DND-41 (cell line): ENCODE results near the gene SMARCAD1.

Experiments used
- ATAC-seq: fragments of 200-7000 bp; cut with Tn5 transposase; 3 replicates; pipeline ENCODE4 v1.9.1; 2021; ENCODE audit warnings: low read depth; ENCODE audit not compliant: insufficient read depth
- DNase-seq: peaks from one replicate; pipeline ENCODE4 v3.0.0-alpha.2; 2020
- H2AFZ ChIP-seq: 2 replicates; pipeline ENCODE4 v1.6.0; 2012; ENCODE audit warnings: low read depth, low read length
- H3K27ac ChIP-seq: 2 replicates; pipeline ENCODE4 v1.5.1; 2012; ENCODE audit warnings: low read length, inconsistent platforms
- H3K27me3 ChIP-seq: fragments of 200-600 bp; sonication (generic); 2 replicates; pipeline ENCODE4 v1.6.0; 2012; ENCODE audit warnings: low read length, mild to moderate bottlenecking, inconsistent platforms; ENCODE audit not compliant: insufficient read depth, poor library complexity
- H3K36me3 ChIP-seq: 2 replicates; pipeline ENCODE4 v1.5.1; 2012; ENCODE audit warnings: low read length, inconsistent platforms; ENCODE audit not compliant: insufficient read depth
- H3K4me1 ChIP-seq: 2 replicates; pipeline ENCODE4 v1.5.1; 2012; ENCODE audit warnings: mild to moderate bottlenecking, low read length; ENCODE audit not compliant: insufficient read depth
- H3K4me2 ChIP-seq: 2 replicates; pipeline ENCODE4 v1.6.0; 2012; ENCODE audit warnings: mild to moderate bottlenecking, moderate library complexity, low read length, inconsistent platforms; ENCODE audit not compliant: insufficient read depth
- H3K4me3 ChIP-seq, 2 experiments: fragments of 200-600 bp in 1 of 2; shearing (Covaris generic) in 1 of 2; 2 replicates each; pipeline ENCODE4 v1.5.1; 2012 to 2016; ENCODE audit warnings: inconsistent platforms in 2 of 2, low read length in 2 of 2, mild to moderate bottlenecking in 2 of 2, low read depth in 1 of 2, moderate library complexity in 1 of 2
- H3K79me2 ChIP-seq: 2 replicates; pipeline ENCODE4 v1.6.0; 2012; ENCODE audit warnings: low read length, inconsistent platforms; ENCODE audit not compliant: insufficient read depth
- H3K9ac ChIP-seq: 2 replicates; pipeline ENCODE4 v1.6.0; 2012; ENCODE audit warnings: low read depth, mild to moderate bottlenecking, inconsistent platforms, low read length, moderate library complexity
- H3K9me3 ChIP-seq: 2 replicates; pipeline ENCODE4 v1.5.1; 2012; ENCODE audit warnings: low read length, moderate library complexity, mild to moderate bottlenecking, inconsistent platforms; ENCODE audit not compliant: insufficient read depth, severe bottlenecking
- H4K20me1 ChIP-seq: 2 replicates; pipeline ENCODE4 v1.6.0; 2012; ENCODE audit warnings: low read length; ENCODE audit not compliant: insufficient read depth
- CTCF ChIP-seq: IDR thresholded peaks from 2 replicates; pipeline ENCODE4 v1.5.1; 2012; ENCODE audit warnings: borderline replicate concordance, low read length, moderate library complexity, mild to moderate bottlenecking; ENCODE audit not compliant: poor library complexity, severe bottlenecking; ENCODE audit errors: extremely low read depth
- EZH2 ChIP-seq: IDR thresholded peaks from 3 replicates; pipeline ENCODE4 v1.6.1; 2012; ENCODE audit warnings: borderline replicate concordance, low read depth, mild to moderate bottlenecking, moderate library complexity, low read length, inconsistent platforms; ENCODE audit not compliant: severe bottlenecking

The SMARCAD1 gene

GRCh38 chr4:94325835-94326234 lies 118.2 kb downstream of the SMARCAD1 start:
- Histone ChIP-seq H2AFZ (no peak overlapping the region), H3K9ac (no peak overlapping the region), H3K4me2 (no peak overlapping the region), H3K36me3 (no peaks in the 10 kb centered on the region), H3K9me3 (peaks cover 23% of the 10 kb centered on the region), H3K27me3 (no peaks in the 10 kb centered on the region), H4K20me1 (no peaks in the 10 kb centered on the region), H3K4me3 (no peak overlapping the region), H3K27ac (no peak overlapping the region), H3K4me1 (no peaks in the 10 kb centered on the region), H3K79me2 (no peaks in the 10 kb centered on the region)
- DNase-seq = no peak
- ATAC-seq = no peak
- no peak for TF ChIP-seq CTCF
- no peak for TF ChIP-seq EZH2

- TF ChIP-seq EZH2 = no peak
- no peak for TF ChIP-seq CTCF
- ATAC-seq = no peak
These were observed 122.3 kb downstream of the SMARCAD1 start for GRCh38 chr4:94329933-94330332.

GRCh38 chr4:94332983-94333590 lies 125.4 kb downstream of the SMARCAD1 start:
- no peaks in the 10 kb centered on the region for H3K79me2 ChIP-seq
- no peak overlapping the region for H3K4me2 ChIP-seq
- no peaks in the 10 kb centered on the region for H3K36me3 ChIP-seq
- H3K4me3 ChIP-seq = no peak overlapping the region
- DNase-seq (no peak), ATAC-seq (no peak)
- no peaks in the 10 kb centered on the region for H4K20me1 ChIP-seq
- no peaks in the 10 kb centered on the region for H3K27me3 ChIP-seq
- peak; percentile 24 for TF ChIP-seq CTCF
- TF ChIP-seq EZH2 = no peak
- no peak overlapping the region for H2AFZ ChIP-seq
- no peak overlapping the region for H3K9ac ChIP-seq
- no peaks in the 10 kb centered on the region for H3K9me3 ChIP-seq
- no peak overlapping the region for H3K27ac ChIP-seq
- no peaks in the 10 kb centered on the region for H3K4me1 ChIP-seq

More at GRCh38 chr4:94329933-94330332, 122.3 kb downstream of the SMARCAD1 start:
- Histone ChIP-seq H3K27ac (no peak overlapping the region), H3K27me3 (no peaks in the 10 kb centered on the region), H3K4me2 (no peak overlapping the region), H3K9me3 (peaks cover 23% of the 10 kb centered on the region), H3K79me2 (no peaks in the 10 kb centered on the region), H3K9ac (no peak overlapping the region), H2AFZ (no peak overlapping the region), H3K36me3 (no peaks in the 10 kb centered on the region), H4K20me1 (no peaks in the 10 kb centered on the region), H3K4me3 (no peak overlapping the region), H3K4me1 (no peaks in the 10 kb centered on the region)
- DNase-seq = no peak

GRCh38 chr4:94333866-94334265 lies 126.2 kb downstream of the SMARCAD1 start:
- H2AFZ ChIP-seq = no peak overlapping the region
- no peak for ATAC-seq
- no peaks in the 10 kb centered on the region for H3K9me3 ChIP-seq
- H4K20me1 ChIP-seq = no peaks in the 10 kb centered on the region
- no peak overlapping the region for H3K4me2 ChIP-seq
- peaks cover 5% of the 10 kb centered on the region for H3K4me1 ChIP-seq
- no peaks in the 10 kb centered on the region for H3K36me3 ChIP-seq
- H3K79me2 ChIP-seq = no peaks in the 10 kb centered on the region
- no peak overlapping the region for H3K27ac ChIP-seq
- no peak for DNase-seq
- no peak for TF ChIP-seq CTCF
- TF ChIP-seq EZH2 = no peak
- H3K27me3 ChIP-seq = no peaks in the 10 kb centered on the region
- H3K9ac ChIP-seq = no peak overlapping the region
- H3K4me3 ChIP-seq = no peak overlapping the region
